Naive B cell (primary cell): ENCODE measurements around the gene NLRP5. TPM values are rescaled to one million over a fixed set of nuclear protein-coding genes. Genes with fewer than 3 reads are reported as not detected.
A peak's percentile ranks its signal among the peaks of the same experiment; 100 is the strongest.
"Not testable (repeated sequence)": the region's sequence is repeated elsewhere in the genome, so short reads cannot be mapped to it uniquely, and the experiment has no call there.

Experiments
- ATAC-seq, 2 donors: fragments of 150-1000 bp; cut with Tn5 transposase; 2 replicates each; pipeline ENCODE4 v1.10.0; 2021; ENCODE audit warnings: low read depth in 2 of 2, mild to moderate bottlenecking in 2 of 2, moderate library complexity in 2 of 2
- DNase-seq: peaks from one replicate; pipeline ENCODE4 v3.0.0; 2022
- H3K27ac Mint-ChIP-seq, 6 donors: one replicate each; pipeline ENCODE4 v1.8.0; 2020 to 2022; ENCODE audit warnings: mild to moderate bottlenecking in 6 of 6, mixed read lengths in 6 of 6, moderate library complexity in 5 of 6, inconsistent platforms in 2 of 6
- H3K27me3 Mint-ChIP-seq, 3 donors: one replicate each; pipeline ENCODE4 v1.8.0; 2021 to 2022; ENCODE audit warnings: mixed read lengths in 3 of 3, mild to moderate bottlenecking in 1 of 3
- H3K36me3 Mint-ChIP-seq, 2 donors: one replicate each; pipeline ENCODE4 v1.8.0; 2020 to 2022; ENCODE audit warnings: mixed read lengths in 2 of 2, inconsistent platforms in 1 of 2, mild to moderate bottlenecking in 1 of 2
- H3K4me1 Mint-ChIP-seq, 3 donors: one replicate each; pipeline ENCODE4 v1.8.0; 2020 to 2022; ENCODE audit warnings: mixed read lengths in 3 of 3, inconsistent platforms in 1 of 3, mild to moderate bottlenecking in 1 of 3, moderate library complexity in 1 of 3
- H3K4me3 Mint-ChIP-seq, 8 donors: one replicate each; pipeline ENCODE4 v1.8.0; 2020 to 2022; ENCODE audit warnings: mild to moderate bottlenecking in 8 of 8, mixed read lengths in 8 of 8, moderate library complexity in 8 of 8, inconsistent platforms in 2 of 8
- H3K9me3 Mint-ChIP-seq, 7 donors: one replicate each; pipeline ENCODE4 v1.8.0; 2020 to 2022; ENCODE audit warnings: mixed read lengths in 7 of 7, mild to moderate bottlenecking in 5 of 7, inconsistent platforms in 2 of 7, moderate library complexity in 1 of 7
- polyA plus RNA-seq, 6 donors: library from polyadenylated mRNA; unstranded; fragments of 300-500 nt; fragmentation: Illumina TruSeq; gene quantifications; one replicate each; pipeline ENCODE4 v1.2.3, GENCODE V29; 2021; ENCODE audit warnings: low read depth in 6 of 6

NLRP5 gene
- polyA plus RNA-seq, 6 donors from 2014 or later: not detected

GRCh38 chr19:56014765-56015164, 28.2 kb downstream of the NLRP5 start:
- ATAC-seq: no peak
- H3K4me1 Mint-ChIP-seq: no peaks in the 10 kb centered on the region
- DNase-seq: no peak
- H3K27me3 Mint-ChIP-seq: peaks cover 0 to 5% (median 0%) of the 10 kb centered on the region in 3 donors
- no peak overlapping the region for H3K27ac Mint-ChIP-seq
- H3K9me3 Mint-ChIP-seq: peaks cover 0 to 16% (median 5%) of the 10 kb centered on the region in 7 donors
- H3K36me3 Mint-ChIP-seq: no peaks in the 10 kb centered on the region
- H3K4me3 Mint-ChIP-seq: no peak overlapping the region

GRCh38 chr19:56015756-56016155, 29.2 kb downstream of the NLRP5 start:
- Mint-ChIP-seq H3K36me3 (no peaks in the 10 kb centered on the region), H3K27me3 (peaks cover 0 to 5% (median 0%) of the 10 kb centered on the region in 3 donors), H3K4me1 (no peaks in the 10 kb centered on the region), H3K27ac (no peak overlapping the region), H3K9me3 (peaks cover 0 to 16% (median 6%) of the 10 kb centered on the region in 7 donors), H3K4me3 (no peak overlapping the region)
- DNase-seq (no peak), ATAC-seq (no peak)

- DNase-seq, ATAC-seq, H3K4me1 Mint-ChIP-seq, H3K36me3 Mint-ChIP-seq, H3K27ac Mint-ChIP-seq, H3K4me3 Mint-ChIP-seq: not testable (repeated sequence)
- Mint-ChIP-seq H3K27me3 (peaks cover 6 to 11% (median 8%) of the 10 kb centered on the region in 3 donors), H3K9me3 (peaks cover 0 to 24% (median 6%) of the 10 kb centered on the region in 7 donors)
Observed at GRCh38 chr19:56019325-56019724, 32.8 kb downstream of the NLRP5 start.

- H3K4me3 Mint-ChIP-seq, DNase-seq, H3K27ac Mint-ChIP-seq, H3K4me1 Mint-ChIP-seq, ATAC-seq, H3K36me3 Mint-ChIP-seq: not testable (repeated sequence)
- H3K9me3 Mint-ChIP-seq: peaks cover 0 to 24% (median 4%) of the 10 kb centered on the region in 7 donors
- H3K27me3 Mint-ChIP-seq: peaks cover 8 to 11% (median 9%) of the 10 kb centered on the region in 3 donors
Observed at GRCh38 chr19:56020355-56020975, 33.9 kb downstream of the NLRP5 start.

GRCh38 chr19:56026769-56027168, 40.2 kb downstream of the NLRP5 start:
- Mint-ChIP-seq H3K4me3 (no peak overlapping the region), H3K27me3 (peaks cover 7 to 10% (median 8%) of the 10 kb centered on the region in 3 donors), H3K4me1 (no peaks in the 10 kb centered on the region), H3K9me3 (peaks cover 0 to 8% (median 2%) of the 10 kb centered on the region in 7 donors), H3K27ac (peak overlapping the region in 1 of 6 donors; percentile 33), H3K36me3 (no peaks in the 10 kb centered on the region)
- ATAC-seq (no peak), DNase-seq (no peak)

- Mint-ChIP-seq H3K4me3 (no peak overlapping the region), H3K4me1 (no peaks in the 10 kb centered on the region), H3K36me3 (no peaks in the 10 kb centered on the region), H3K27ac (no peak overlapping the region), H3K27me3 (peaks cover 8 to 41% (median 41%) of the 10 kb centered on the region in 3 donors), H3K9me3 (peaks cover 0 to 18% (median 7%) of the 10 kb centered on the region in 7 donors)
- no peak for DNase-seq
- ATAC-seq: no peak
Observed at GRCh38 chr19:56053596-56053995, 67.0 kb downstream of the NLRP5 start.

GRCh38 chr19:56066152-56067023, 79.8 kb downstream of the NLRP5 start:
- Mint-ChIP-seq H3K9me3 (peaks cover 0 to 22% (median 6%) of the 10 kb centered on the region in 7 donors), H3K4me1 (peaks cover 9 to 12% (median 12%) of the 10 kb centered on the region in 3 donors), H3K4me3 (peak overlapping the region in 7 of 8 donors; percentile 52 to 79 (median 60)), H3K27ac (peak overlapping the region in 2 of 6 donors; percentile 22 to 53), H3K27me3 (peaks cover 10 to 52% (median 27%) of the 10 kb centered on the region in 3 donors), H3K36me3 (peaks cover 1 to 4% of the 10 kb centered on the region in 2 donors)
- DNase-seq (peak; percentile 54), ATAC-seq (peak; percentile 80 to 81)

- H3K27me3 Mint-ChIP-seq: peaks cover 7 to 29% (median 14%) of the 10 kb centered on the region in 3 donors
- no peak overlapping the region for H3K27ac Mint-ChIP-seq
- H3K9me3 Mint-ChIP-seq: peaks cover 0 to 4% (median under 1%) of the 10 kb centered on the region in 7 donors
- peak overlapping the region in 1 of 8 donors; percentile 6 for H3K4me3 Mint-ChIP-seq
- H3K36me3 Mint-ChIP-seq: peaks cover 0 to 1% of the 10 kb centered on the region in 2 donors
- no peak for ATAC-seq
- peaks cover 9 to 12% (median 12%) of the 10 kb centered on the region in 3 donors for H3K4me1 Mint-ChIP-seq
- no peak for DNase-seq
Observed at GRCh38 chr19:56069642-56070041, 83.1 kb downstream of the NLRP5 start.

GRCh38 chr19:56071151-56071550, 84.6 kb downstream of the NLRP5 start:
- Mint-ChIP-seq H3K27ac (no peak overlapping the region), H3K27me3 (peaks cover 5 to 21% (median 13%) of the 10 kb centered on the region in 3 donors), H3K9me3 (no peaks in the 10 kb centered on the region), H3K4me1 (peaks cover 8 to 9% (median 8%) of the 10 kb centered on the region in 3 donors), H3K4me3 (no peak overlapping the region), H3K36me3 (no peaks in the 10 kb centered on the region)
- ATAC-seq (no peak), DNase-seq (no peak)

- no peaks in the 10 kb centered on the region for H3K36me3 Mint-ChIP-seq
- ATAC-seq (no peak), DNase-seq (peak; percentile 15)
- no peak overlapping the region for H3K4me3 Mint-ChIP-seq
- H3K4me1 Mint-ChIP-seq: peaks cover 9 to 10% (median 10%) of the 10 kb centered on the region in 3 donors
- H3K27ac Mint-ChIP-seq: peak overlapping the region in 2 of 6 donors; percentile 27 to 44
- H3K9me3 Mint-ChIP-seq: no peaks in the 10 kb centered on the region
- H3K27me3 Mint-ChIP-seq: peaks cover 0 to 4% (median 0%) of the 10 kb centered on the region in 3 donors
Observed at GRCh38 chr19:56076498-56076897, 89.9 kb downstream of the NLRP5 start.

- Mint-ChIP-seq H3K27ac (peak overlapping the region in 1 of 6 donors; percentile 86), H3K36me3 (no peaks in the 10 kb centered on the region), H3K4me3 (peak overlapping the region in 1 of 8 donors; percentile 24), H3K9me3 (no peaks in the 10 kb centered on the region), H3K27me3 (no peaks in the 10 kb centered on the region), H3K4me1 (peaks cover 9 to 15% (median 13%) of the 10 kb centered on the region in 3 donors)
- ATAC-seq (no peak), DNase-seq (no peak)
Observed at GRCh38 chr19:56079609-56080008, 93.0 kb downstream of the NLRP5 start.

GRCh38 chr19:56080669-56081401, 94.3 kb downstream of the NLRP5 start:
- Mint-ChIP-seq H3K9me3 (no peaks in the 10 kb centered on the region), H3K27ac (peak overlapping the region; percentile 33 to 95 (median 86)), H3K4me1 (peaks cover 9 to 19% (median 15%) of the 10 kb centered on the region in 3 donors), H3K4me3 (peak overlapping the region; percentile 80 to 94 (median 88)), H3K27me3 (no peaks in the 10 kb centered on the region), H3K36me3 (no peaks in the 10 kb centered on the region)
- ATAC-seq (peak; percentile 86), DNase-seq (peak; percentile 73)

GRCh38 chr19:56083668-56084067, 97.1 kb downstream of the NLRP5 start:
- Mint-ChIP-seq H3K27ac (peak overlapping the region in 1 of 6 donors; percentile 56), H3K4me3 (no peak overlapping the region), H3K27me3 (no peaks in the 10 kb centered on the region), H3K9me3 (no peaks in the 10 kb centered on the region), H3K36me3 (no peaks in the 10 kb centered on the region), H3K4me1 (peaks cover 9 to 23% (median 15%) of the 10 kb centered on the region in 3 donors)
- no peak for DNase-seq
- ATAC-seq: no peak
